GM23248 (cell line): Measurements from ENCODE around the gene CLDN20.

ENCODE experiments used
- EZH2 ChIP-seq: fragments of 200-600 bp; sonication (generic); IDR thresholded peaks from 2 replicates; pipeline ENCODE4 v1.6.1; 2018; ENCODE audit warnings: antibody characterized with exemption, mild to moderate bottlenecking; ENCODE audit not compliant: insufficient read depth, poor library complexity, severe bottlenecking
- EZH2phosphoT487 ChIP-seq: fragments of 200-600 bp; sonication (generic); IDR thresholded peaks from 2 replicates; pipeline ENCODE4 v1.6.1; 2018; ENCODE audit warnings: antibody characterized with exemption, moderate library complexity, mild to moderate bottlenecking, low read depth; ENCODE audit not compliant: insufficient read depth

GRCh38 chr6:155228546-155229166 lies 35.2 kb upstream of the CLDN20 start:
- TF ChIP-seq EZH2 (no peak), EZH2phosphoT487 (no peak)
